EL (cell line): ENCODE data around the gene DLL3.

Experiments
- DNase-seq: peaks from one replicate; pipeline ENCODE4 v3.0.0-alpha.2; 2016

DLL3 gene

GRCh38 chr19:39518975-39519374 lies 20.2 kb downstream of the DLL3 start:
- DNase-seq = no peak

GRCh38 chr19:39520541-39521484 lies 22.1 kb downstream of the DLL3 start:
- no peak for DNase-seq

- DNase-seq = no peak
These were observed 25.7 kb downstream of the DLL3 start for GRCh38 chr19:39524495-39524894.

GRCh38 chr19:39525205-39525604 lies 26.5 kb downstream of the DLL3 start:
- no peak for DNase-seq

- DNase-seq = no peak
These were observed 33.1 kb downstream of the DLL3 start for GRCh38 chr19:39531834-39532232.

GRCh38 chr19:39532233-39533002 lies 33.7 kb downstream of the DLL3 start, which contains the start of gene EID2B:
EID2B (minus strand) TSS chr19:39532852; CDS start chr19:39532802, 50 bp downstream.
- DNase-seq = peak; percentile 95

GRCh38 chr19:39533003-39533512 lies 34.3 kb downstream of the DLL3 start:
- DNase-seq = no peak

GRCh38 chr19:39533791-39534190 lies 35.0 kb downstream of the DLL3 start:
- no peak for DNase-seq

GRCh38 chr19:39539165-39539517 lies 40.4 kb downstream of the DLL3 start:
- DNase-seq = peak; percentile 61

- DNase-seq = peak; percentile 91
These were observed 41.0 kb downstream of the DLL3 start, which contains the start of gene EID2 for GRCh38 chr19:39539518-39540332. EID2 (minus strand) TSS chr19:39540161; CDS start chr19:39540079, 82 bp downstream.

- DNase-seq = no peak
These were observed 41.6 kb downstream of the DLL3 start for GRCh38 chr19:39540333-39540673.

- no peak for DNase-seq
These were observed 43.5 kb downstream of the DLL3 start for GRCh38 chr19:39542206-39542605.

- no peak for DNase-seq
These were observed 44.7 kb downstream of the DLL3 start for GRCh38 chr19:39543477-39543857.

- DNase-seq = peak; percentile 54
These were observed 45.6 kb downstream of the DLL3 start for GRCh38 chr19:39544226-39544903.

GRCh38 chr19:39544911-39545310 lies 46.2 kb downstream of the DLL3 start:
- DNase-seq = no peak

- no peak for DNase-seq
These were observed 47.9 kb downstream of the DLL3 start for GRCh38 chr19:39546599-39546998.

- DNase-seq = no peak
These were observed 51.5 kb downstream of the DLL3 start for GRCh38 chr19:39550197-39550596.

- DNase-seq = no peak
These were observed 54.4 kb downstream of the DLL3 start for GRCh38 chr19:39553082-39553652.

GRCh38 chr19:39554701-39555311 lies 56.1 kb downstream of the DLL3 start:
- no peak for DNase-seq

GRCh38 chr19:39555883-39556282 lies 57.1 kb downstream of the DLL3 start:
- no peak for DNase-seq
